Endothelial cell (in vitro differentiated cells): ENCODE data around the gene PHLDB2. TPM values are rescaled to one million over a fixed set of nuclear protein-coding genes. Genes with fewer than 3 reads are reported as not detected.

Source experiments
- DNase-seq: peaks from one replicate; pipeline ENCODE4 v3.0.0; 2021; ENCODE audit warnings: low spot score
- H3K27ac Mint-ChIP-seq: one replicate; pipeline ENCODE4 v1.8.0; 2021; ENCODE audit warnings: mixed read lengths, inconsistent platforms; ENCODE audit not compliant: unreplicated experiment
- H3K27me3 Mint-ChIP-seq: one replicate; pipeline ENCODE4 v1.8.0; 2021; ENCODE audit warnings: mild to moderate bottlenecking, moderate library complexity, mixed read lengths, inconsistent platforms; ENCODE audit not compliant: unreplicated experiment
- H3K36me3 Mint-ChIP-seq: one replicate; pipeline ENCODE4 v1.8.0; 2021; ENCODE audit warnings: mild to moderate bottlenecking, low read depth, mixed read lengths, inconsistent platforms; ENCODE audit not compliant: unreplicated experiment
- H3K4me1 Mint-ChIP-seq: one replicate; pipeline ENCODE4 v1.8.0; 2021; ENCODE audit warnings: mild to moderate bottlenecking, mixed read lengths, inconsistent platforms; ENCODE audit not compliant: unreplicated experiment
- H3K4me3 Mint-ChIP-seq: one replicate; pipeline ENCODE4 v1.8.0; 2021; ENCODE audit warnings: mild to moderate bottlenecking, mixed read lengths, inconsistent platforms; ENCODE audit not compliant: unreplicated experiment
- H3K9me3 Mint-ChIP-seq: one replicate; pipeline ENCODE4 v1.8.0; 2021; ENCODE audit warnings: mixed read lengths, inconsistent platforms; ENCODE audit not compliant: unreplicated experiment
- CTCF ChIP-seq: fragments of 200-600 bp; sonication (generic); IDR thresholded peaks from one replicate; pipeline ENCODE4 v1.5.0; 2021; ENCODE audit warnings: antibody characterized with exemption; ENCODE audit not compliant: unreplicated experiment
- total RNA-seq: library from RNA; stranded (reverse); fragmentation: NEBNext Ultra II Directional; extraction: Animal tissue kit (Norgen Biotek cat#: 25700); gene quantifications from one replicate; pipeline ENCODE4 v1.2.1, GENCODE V29; 2021; ENCODE audit not compliant: unreplicated experiment

Gene PHLDB2
- total RNA-seq, 1 donor from 2014 or later, result 47.8 TPM

GRCh38 chr3:112009670-112010069 lies 150.6 kb downstream of the PHLDB2 start:
- H3K9me3 Mint-ChIP-seq, result no peaks in the 10 kb centered on the region
- no peak overlapping the region for H3K4me3 Mint-ChIP-seq
- no peaks in the 10 kb centered on the region for H3K36me3 Mint-ChIP-seq
- TF ChIP-seq CTCF, result no peak
- no peak for DNase-seq
- peaks cover 8% of the 10 kb centered on the region for H3K4me1 Mint-ChIP-seq
- H3K27ac Mint-ChIP-seq, result no peak overlapping the region
- peaks cover 4% of the 10 kb centered on the region for H3K27me3 Mint-ChIP-seq

GRCh38 chr3:112010636-112011035 lies 151.6 kb downstream of the PHLDB2 start:
- DNase-seq, result no peak
- no peak overlapping the region for H3K27ac Mint-ChIP-seq
- TF ChIP-seq CTCF, result no peak
- H3K4me3 Mint-ChIP-seq, result no peak overlapping the region
- H3K4me1 Mint-ChIP-seq, result peaks cover 8% of the 10 kb centered on the region
- H3K9me3 Mint-ChIP-seq, result no peaks in the 10 kb centered on the region
- peaks cover 4% of the 10 kb centered on the region for H3K27me3 Mint-ChIP-seq
- no peaks in the 10 kb centered on the region for H3K36me3 Mint-ChIP-seq

- Mint-ChIP-seq H3K4me1 (peaks cover 8% of the 10 kb centered on the region), H3K9me3 (no peaks in the 10 kb centered on the region), H3K27ac (no peak overlapping the region), H3K27me3 (peaks cover 4% of the 10 kb centered on the region), H3K36me3 (no peaks in the 10 kb centered on the region), H3K4me3 (no peak overlapping the region)
- DNase-seq, result no peak
- TF ChIP-seq CTCF, result no peak
These were observed 152.4 kb downstream of the PHLDB2 start for GRCh38 chr3:112011376-112011940.

- Mint-ChIP-seq H3K27me3 (peaks cover 4% of the 10 kb centered on the region), H3K27ac (no peak overlapping the region), H3K9me3 (no peaks in the 10 kb centered on the region), H3K4me1 (peaks cover 8% of the 10 kb centered on the region), H3K36me3 (no peaks in the 10 kb centered on the region), H3K4me3 (no peak overlapping the region)
- no peak for DNase-seq
- TF ChIP-seq CTCF, result no peak
These were observed 153.3 kb downstream of the PHLDB2 start for GRCh38 chr3:112012205-112012992.
